Mesenchymal stem cell (in vitro differentiated cells and primary cell): Measurements from ENCODE around the gene FAM131A.
A peak's percentile ranks its signal among the peaks of the same experiment; 100 is the strongest.

Experiments
- DNase-seq: peaks from one replicate; pipeline ENCODE4 v3.0.0-alpha.2; 2013
- H2AFZ ChIP-seq: one replicate; pipeline ENCODE4 v1.6.1; 2013; ENCODE audit warnings: low read depth, mild to moderate bottlenecking, control low read depth, inconsistent platforms, low read length, moderate library complexity
- H2AK5ac ChIP-seq: 2 replicates; pipeline ENCODE4 v1.6.1; 2013; ENCODE audit warnings: low read length, moderate library complexity, mild to moderate bottlenecking, inconsistent platforms; ENCODE audit not compliant: severe bottlenecking
- H2BK120ac ChIP-seq: one replicate; pipeline ENCODE4 v1.6.1; 2013; ENCODE audit warnings: low read depth, mild to moderate bottlenecking, inconsistent platforms, low read length, moderate library complexity
- H2BK12ac ChIP-seq, 2 experiments: one replicate each; pipeline ENCODE4 v1.6.1; 2013; ENCODE audit warnings: inconsistent platforms in 2 of 2, low read length in 2 of 2, mild to moderate bottlenecking in 2 of 2, moderate library complexity in 2 of 2, control low read depth in 1 of 2
- H2BK15ac ChIP-seq: one replicate; pipeline ENCODE4 v1.6.1; 2013; ENCODE audit warnings: mild to moderate bottlenecking, low read depth, inconsistent platforms; ENCODE audit not compliant: poor library complexity, severe bottlenecking
- H2BK5ac ChIP-seq: 2 replicates; pipeline ENCODE4 v1.6.1; 2013; ENCODE audit warnings: low read depth, mild to moderate bottlenecking, low read length, control low read depth, inconsistent platforms; ENCODE audit not compliant: poor library complexity, severe bottlenecking
- H3K14ac ChIP-seq, 2 experiments: one replicate each; pipeline ENCODE4 v1.6.1; 2013; ENCODE audit warnings: inconsistent platforms in 2 of 2, low read length in 2 of 2, control low read depth in 1 of 2, mild to moderate bottlenecking in 1 of 2, moderate library complexity in 1 of 2
- H3K18ac ChIP-seq, 2 experiments: one replicate each; pipeline ENCODE4 v1.6.1; 2013; ENCODE audit warnings: inconsistent platforms in 2 of 2, low read length in 2 of 2, control low read depth in 1 of 2, low read depth in 1 of 2, mild to moderate bottlenecking in 1 of 2
- H3K23ac ChIP-seq, 2 experiments: one replicate each; pipeline ENCODE4 v1.6.1; 2013; ENCODE audit warnings: inconsistent platforms in 2 of 2, low read length in 2 of 2, mild to moderate bottlenecking in 2 of 2, moderate library complexity in 2 of 2, control low read depth in 1 of 2
- H3K27ac ChIP-seq: 2 replicates; pipeline ENCODE4 v1.5.1; 2013; ENCODE audit warnings: mild to moderate bottlenecking, moderate library complexity, low read length, control low read depth, inconsistent platforms; ENCODE audit not compliant: poor library complexity, severe bottlenecking
- H3K27me3 ChIP-seq, 2 experiments: 2 replicates each; pipeline versions ENCODE4 v1.6.1 to v1.7.0; 2013; ENCODE audit warnings: low read length in 2 of 2, mild to moderate bottlenecking in 2 of 2, moderate library complexity in 2 of 2, control low read depth in 1 of 2, inconsistent platforms in 1 of 2; ENCODE audit not compliant: control insufficient read depth in 1 of 2, insufficient read depth in 1 of 2
- H3K36me3 ChIP-seq, 2 experiments: 2 replicates each; pipeline versions ENCODE4 v1.6.1 to v1.7.0; 2013; ENCODE audit warnings: low read length in 2 of 2, control low read depth in 1 of 2, inconsistent platforms in 1 of 2, low read depth in 1 of 2, mild to moderate bottlenecking in 1 of 2; ENCODE audit not compliant: insufficient read depth in 2 of 2, control insufficient read depth in 1 of 2
- H3K4ac ChIP-seq, 2 experiments: one replicate each; pipeline ENCODE4 v1.6.1; 2013; ENCODE audit warnings: inconsistent platforms in 2 of 2, low read length in 2 of 2, mild to moderate bottlenecking in 2 of 2, moderate library complexity in 2 of 2, control low read depth in 1 of 2, low read depth in 1 of 2
- H3K4me1 ChIP-seq: 2 replicates; pipeline ENCODE4 v1.6.1; 2013; ENCODE audit warnings: low read depth, low read length, control low read depth; ENCODE audit not compliant: control insufficient read depth, insufficient read depth
- H3K4me2 ChIP-seq: 2 replicates; pipeline ENCODE4 v1.6.1; 2013; ENCODE audit warnings: low read length, mild to moderate bottlenecking, inconsistent platforms; ENCODE audit not compliant: poor library complexity, severe bottlenecking
- H3K4me3 ChIP-seq, 2 experiments: 2 replicates each; pipeline versions ENCODE4 v1.5.1 to v1.7.0; 2013; ENCODE audit warnings: low read length in 2 of 2, mild to moderate bottlenecking in 2 of 2, control low read depth in 1 of 2, low read depth in 1 of 2; ENCODE audit not compliant: insufficient read depth in 1 of 2
- H3K79me1 ChIP-seq: replicated peaks from 2 replicates; pipeline ENCODE4 v1.6.1; 2013; ENCODE audit warnings: mild to moderate bottlenecking, control low read depth, low read length, inconsistent platforms; ENCODE audit not compliant: poor library complexity, severe bottlenecking
- H3K9ac ChIP-seq: 2 replicates; pipeline ENCODE4 v1.7.0; 2013; ENCODE audit warnings: mild to moderate bottlenecking, low read length, moderate library complexity
- H3K9me3 ChIP-seq: 2 replicates; pipeline ENCODE4 v1.7.0; 2013; ENCODE audit warnings: mild to moderate bottlenecking, low read length; ENCODE audit not compliant: control insufficient read depth
- H4K8ac ChIP-seq: one replicate; pipeline ENCODE4 v1.6.1; 2013; ENCODE audit warnings: inconsistent platforms, mild to moderate bottlenecking, low read length, moderate library complexity
- H4K91ac ChIP-seq: one replicate; pipeline ENCODE4 v1.6.1; 2013; ENCODE audit warnings: mild to moderate bottlenecking, low read length, inconsistent platforms
- WGBS: methylation state at CpG from one replicate; pipeline ENCODE4 v1.1.7; 2013; ENCODE audit warnings: mixed read lengths; 5-methylcytosine and 5-hydroxymethylcytosine counted together

Gene FAM131A

DNA sequence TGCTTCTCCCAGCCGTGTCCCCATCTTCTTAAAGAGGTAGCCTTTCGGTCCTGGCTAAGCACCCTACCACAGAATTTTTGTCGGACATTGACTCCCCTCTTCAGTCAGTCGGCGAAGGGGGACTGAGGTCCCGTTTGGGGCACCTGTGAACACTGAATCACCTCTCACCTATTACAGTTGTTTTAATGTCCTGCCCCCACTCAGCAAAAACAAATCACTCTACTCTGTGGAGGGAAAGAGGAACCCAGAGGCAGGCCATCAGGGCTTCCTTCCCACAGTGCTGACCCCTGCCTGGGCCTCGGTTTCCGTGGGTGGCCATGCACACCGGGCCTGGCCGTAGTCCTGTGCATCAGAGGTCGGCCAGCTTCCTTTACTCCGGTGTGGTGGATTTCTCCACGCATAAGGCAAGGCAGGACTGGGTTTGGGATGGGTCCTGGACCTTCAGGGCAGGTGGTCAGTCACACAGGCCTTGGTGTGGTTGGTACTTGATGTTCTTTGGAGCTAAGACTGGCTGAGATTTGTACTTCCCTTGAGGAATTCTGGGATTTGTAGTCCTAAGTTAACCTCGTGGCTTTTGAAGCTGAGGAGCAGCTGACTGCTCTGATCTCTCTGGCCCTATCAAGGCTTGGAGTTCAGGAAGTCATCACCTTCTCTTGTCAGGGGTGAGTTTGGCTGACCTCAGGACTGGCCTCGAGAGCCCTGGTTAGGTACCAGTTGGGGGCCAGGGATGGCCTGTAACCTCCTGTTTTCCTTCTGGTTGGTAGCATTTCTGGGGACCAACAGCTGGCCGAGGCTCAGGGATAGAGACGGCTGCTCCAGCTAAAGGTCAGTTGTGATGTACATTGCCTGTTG lies 627 bp upstream of the FAM131A start:
- WGBS, result 52% methylated on average over 17 of the region's 17 CpGs

DNA sequence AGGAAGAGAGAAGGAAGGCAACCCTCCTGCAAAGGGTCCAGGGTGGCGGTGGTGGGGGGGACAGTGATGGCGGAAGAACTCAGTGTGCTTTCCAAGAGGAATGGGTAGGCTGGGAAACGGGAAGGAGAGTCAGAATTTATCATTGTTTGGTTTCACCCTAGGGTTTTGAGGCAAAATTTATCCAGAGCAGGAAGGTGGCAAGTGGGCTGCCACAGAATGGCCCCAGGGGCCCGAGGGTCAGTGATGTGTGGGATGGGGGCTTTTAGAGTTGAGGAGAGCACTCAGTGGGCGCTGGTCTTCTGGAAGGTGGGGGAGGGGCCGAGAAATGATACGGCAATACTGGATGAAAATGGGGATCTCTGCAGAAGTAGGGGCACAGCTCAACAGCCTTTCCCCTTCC lies 581 bp downstream of the FAM131A start:
- peak overlapping the region; percentile 45 for H2AK5ac ChIP-seq
- H3K9ac ChIP-seq, result peak overlapping the region; percentile 90

More for the DNA sequence above, 627 bp upstream of the FAM131A start:
- H3K36me3 ChIP-seq, result peaks cover 43 to 44% of the 10 kb centered on the region in 2 experiments
- peak overlapping the region; percentile 71 to 86 for H3K4me3 ChIP-seq
- peak overlapping the region; percentile 42 for H2AK5ac ChIP-seq
- H2BK5ac ChIP-seq, result no peak overlapping the region
- no peak overlapping the region for H2BK120ac ChIP-seq
- H3K9ac ChIP-seq, result peak overlapping the region; percentile 90
- no peak overlapping the region for H2BK15ac ChIP-seq
- no peak overlapping the region for H4K91ac ChIP-seq
- H3K27me3 ChIP-seq, result no peaks in the 10 kb centered on the region
- H3K9me3 ChIP-seq, result no peaks in the 10 kb centered on the region
- peak overlapping the region in 1 of 2 experiments; percentile 96 for H3K18ac ChIP-seq
- peak; percentile 68 for DNase-seq
- H3K4me1 ChIP-seq, result peaks cover 50% of the 10 kb centered on the region
- H3K23ac ChIP-seq, result no peak overlapping the region
- H2BK12ac ChIP-seq, result peak overlapping the region; percentile 31 to 76
- H2AFZ ChIP-seq, result no peak overlapping the region
- peak overlapping the region in 1 of 2 experiments; percentile 92 for H3K14ac ChIP-seq
- H4K8ac ChIP-seq, result peak overlapping the region; percentile 57
- peak overlapping the region; percentile 25 to 71 for H3K4ac ChIP-seq
- peaks cover 29% of the 10 kb centered on the region for H3K79me1 ChIP-seq
- H3K27ac ChIP-seq, result peak overlapping the region; percentile 49
- H3K4me2 ChIP-seq, result peak overlapping the region; percentile 72

DNA sequence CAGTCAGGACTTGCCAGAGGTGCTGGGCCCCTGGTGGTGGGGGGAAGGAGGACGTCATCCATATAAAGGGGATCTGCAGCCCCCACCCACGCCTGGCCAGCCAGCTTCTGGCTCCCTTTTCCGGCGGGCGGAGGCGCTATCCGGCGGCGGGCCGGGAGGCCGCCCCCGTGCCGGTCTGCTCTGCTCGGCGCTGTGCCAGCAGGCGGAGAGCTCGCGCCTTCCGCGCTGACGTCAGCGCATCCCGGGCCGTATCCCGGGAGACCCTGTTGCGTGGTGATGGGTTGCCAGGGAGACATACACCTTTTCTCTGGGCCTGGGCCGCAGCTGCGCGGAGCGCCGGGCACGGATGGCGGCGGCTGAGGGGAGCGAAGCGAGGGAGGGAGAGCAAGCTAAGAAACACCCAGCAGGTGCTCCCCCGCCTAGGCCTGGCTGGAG lies 1.1 kb downstream of the FAM131A start:
- Histone ChIP-seq H3K9ac (peak overlapping the region; percentile 90), H2BK15ac (no peak overlapping the region), H3K9me3 (no peaks in the 10 kb centered on the region), H4K8ac (peak overlapping the region; percentile 13), H3K27me3 (no peaks in the 10 kb centered on the region), H3K4me2 (peak overlapping the region; percentile 25), H3K4me3 (peak overlapping the region in 1 of 2 experiments; percentile 86), H2BK12ac (no peak overlapping the region), H2AFZ (no peak overlapping the region), H2BK120ac (no peak overlapping the region), H2AK5ac (peak overlapping the region; percentile 45), H4K91ac (peak overlapping the region; percentile 22), H3K27ac (no peak overlapping the region), H2BK5ac (no peak overlapping the region), H3K4me1 (peaks cover 49% of the 10 kb centered on the region), H3K23ac (no peak overlapping the region), H3K36me3 (peaks cover 42% of the 10 kb centered on the region in 2 experiments), H3K18ac (peak overlapping the region; percentile 25 to 46), H3K14ac (no peak overlapping the region), H3K79me1 (peaks cover 27% of the 10 kb centered on the region), H3K4ac (peak overlapping the region in 1 of 2 experiments; percentile 42)
- WGBS, result 32% methylated on average over 37 of the region's 37 CpGs
- DNase-seq, result peak; percentile 68

More for the DNA sequence above, 581 bp downstream of the FAM131A start:
- H3K14ac ChIP-seq, result no peak overlapping the region
- no peak overlapping the region for H3K23ac ChIP-seq
- no peak overlapping the region for H3K4me2 ChIP-seq
- 86% methylated on average over 6 of the region's 7 CpGs for WGBS
- H3K27ac ChIP-seq, result no peak overlapping the region
- no peak overlapping the region for H2BK5ac ChIP-seq
- no peak overlapping the region for H2BK120ac ChIP-seq
- H3K18ac ChIP-seq, result peak overlapping the region in 1 of 2 experiments; percentile 46
- H2BK15ac ChIP-seq, result no peak overlapping the region
- no peak overlapping the region for H2AFZ ChIP-seq
- H4K8ac ChIP-seq, result no peak overlapping the region
- H3K4me1 ChIP-seq, result peaks cover 48% of the 10 kb centered on the region
- H3K9me3 ChIP-seq, result no peaks in the 10 kb centered on the region
- peaks cover 42% of the 10 kb centered on the region in 2 experiments for H3K36me3 ChIP-seq
- no peaks in the 10 kb centered on the region for H3K27me3 ChIP-seq
- H3K4ac ChIP-seq, result no peak overlapping the region
- peaks cover 30% of the 10 kb centered on the region for H3K79me1 ChIP-seq
- peak overlapping the region in 1 of 2 experiments; percentile 86 for H3K4me3 ChIP-seq
- H4K91ac ChIP-seq, result no peak overlapping the region
- H2BK12ac ChIP-seq, result no peak overlapping the region
- no peak for DNase-seq

DNA sequence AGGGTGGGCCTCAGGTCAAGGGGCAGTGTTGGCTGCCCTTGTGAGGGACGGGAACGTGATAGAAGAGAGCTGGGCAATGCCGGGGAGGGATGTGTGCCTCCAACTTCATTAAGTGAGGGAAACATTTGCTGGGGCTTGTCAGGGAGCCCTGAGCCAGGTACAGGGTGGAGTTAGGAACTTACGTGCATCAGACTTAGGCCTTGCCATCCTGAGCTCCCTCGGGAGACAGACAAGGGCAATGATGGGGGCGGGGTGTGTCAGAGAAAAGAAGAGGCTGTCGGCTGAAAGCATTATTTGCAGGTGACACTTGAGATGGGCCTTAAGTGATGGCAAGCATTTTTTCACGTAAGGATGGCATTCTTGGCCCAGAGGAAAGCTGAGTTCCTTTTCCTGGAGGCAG lies 1.6 kb downstream of the FAM131A start:
- H2AFZ ChIP-seq, result no peak overlapping the region
- no peak overlapping the region for H2BK12ac ChIP-seq
- peaks cover 38% of the 10 kb centered on the region in 2 experiments for H3K36me3 ChIP-seq
- no peaks in the 10 kb centered on the region for H3K27me3 ChIP-seq
- no peak for DNase-seq
- H3K9ac ChIP-seq, result peak overlapping the region; percentile 90
- no peak overlapping the region for H4K91ac ChIP-seq
- no peak overlapping the region for H3K27ac ChIP-seq
- H3K9me3 ChIP-seq, result no peaks in the 10 kb centered on the region
- H3K14ac ChIP-seq, result peak overlapping the region in 1 of 2 experiments; percentile 37
- H3K4me3 ChIP-seq, result peak overlapping the region in 1 of 2 experiments; percentile 86
- peaks cover 48% of the 10 kb centered on the region for H3K4me1 ChIP-seq
- peaks cover 25% of the 10 kb centered on the region for H3K79me1 ChIP-seq
- H3K18ac ChIP-seq, result no peak overlapping the region
- H3K4ac ChIP-seq, result no peak overlapping the region
- H2BK5ac ChIP-seq, result no peak overlapping the region
- no peak overlapping the region for H3K23ac ChIP-seq
- no peak overlapping the region for H4K8ac ChIP-seq
- WGBS, result 85% methylated on average over 8 of the region's 8 CpGs
- H2BK120ac ChIP-seq, result no peak overlapping the region
- no peak overlapping the region for H2AK5ac ChIP-seq
- H3K4me2 ChIP-seq, result peak overlapping the region; percentile 25
- H2BK15ac ChIP-seq, result no peak overlapping the region
